Stimulated activated CD4-positive, alpha-beta T cell treated with anti-CD3 and anti-CD28 coated beads, Interleukin-4, amount 100 ng/mL, for 48 hours (primary cell): Measurements from ENCODE around the gene CPNE9.

Source experiments
- DNase-seq, 2 donors: peaks; one replicate each; pipeline ENCODE4 v3.0.0-alpha.2; 2020; ENCODE audit warnings: low read depth in 2 of 2

Gene CPNE9

DNA sequence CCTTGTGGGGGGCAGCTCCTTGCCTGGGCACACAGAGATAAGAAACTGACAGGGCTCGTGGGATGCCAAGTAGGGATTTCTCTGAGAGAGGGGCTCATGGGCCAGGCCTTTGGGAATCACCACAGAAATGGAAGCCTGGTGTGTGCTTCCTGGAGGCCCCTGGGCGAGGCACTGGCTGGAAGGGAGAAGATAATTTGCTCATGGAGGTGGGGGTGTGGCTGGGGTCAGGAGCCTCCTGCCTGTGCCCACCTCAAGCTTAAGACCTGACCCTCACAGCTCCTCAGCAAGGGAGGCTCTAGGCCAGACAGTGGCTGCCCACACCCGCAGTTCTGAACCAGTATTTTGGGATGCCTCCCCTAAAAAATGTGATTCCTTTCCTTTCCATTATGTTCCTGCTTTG lies 16.9 kb upstream of the CPNE9 start:
- DNase-seq: no peak

DNA sequence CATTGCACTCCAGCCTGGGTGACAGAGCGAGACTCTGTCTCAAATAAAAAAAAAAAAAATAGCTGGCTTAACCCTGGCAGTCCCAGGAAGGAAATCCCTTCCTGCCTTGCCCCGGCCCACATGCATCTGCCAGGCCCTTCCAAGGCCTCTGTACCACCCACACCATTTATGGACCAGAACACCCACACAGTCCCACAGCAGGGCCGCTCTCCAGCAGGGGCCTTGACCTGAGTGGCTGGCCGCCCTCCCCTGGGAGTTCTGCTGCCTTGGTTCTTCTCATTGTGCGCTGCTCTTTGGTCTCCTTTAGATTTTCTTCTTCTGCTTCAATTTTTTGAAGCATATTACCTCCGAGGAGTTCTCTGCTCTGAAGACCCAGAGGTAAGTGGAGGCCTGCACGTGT lies 16.1 kb upstream of the CPNE9 start:
- no peak for DNase-seq

DNA sequence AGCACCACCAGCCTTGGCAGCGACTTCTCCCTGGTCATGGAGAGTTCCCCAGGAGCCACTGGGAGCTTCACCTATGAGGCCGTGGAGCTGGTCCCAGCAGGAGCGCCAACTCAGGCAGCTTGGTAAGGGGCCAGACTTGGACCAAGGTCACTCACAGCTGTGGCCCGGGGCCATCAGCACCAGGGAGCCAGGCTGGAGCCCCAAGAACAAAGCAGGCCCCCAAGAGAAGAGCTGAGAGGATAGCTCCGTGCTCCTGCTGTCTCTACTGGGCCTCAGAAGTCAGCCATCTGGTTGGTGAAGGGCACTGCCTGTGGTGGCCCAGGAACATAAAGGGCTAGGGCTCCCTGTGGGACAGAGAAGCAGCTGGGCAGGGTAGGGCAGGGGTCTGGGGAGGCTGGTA lies 14.7 kb upstream of the CPNE9 start:
- DNase-seq: no peak

DNA sequence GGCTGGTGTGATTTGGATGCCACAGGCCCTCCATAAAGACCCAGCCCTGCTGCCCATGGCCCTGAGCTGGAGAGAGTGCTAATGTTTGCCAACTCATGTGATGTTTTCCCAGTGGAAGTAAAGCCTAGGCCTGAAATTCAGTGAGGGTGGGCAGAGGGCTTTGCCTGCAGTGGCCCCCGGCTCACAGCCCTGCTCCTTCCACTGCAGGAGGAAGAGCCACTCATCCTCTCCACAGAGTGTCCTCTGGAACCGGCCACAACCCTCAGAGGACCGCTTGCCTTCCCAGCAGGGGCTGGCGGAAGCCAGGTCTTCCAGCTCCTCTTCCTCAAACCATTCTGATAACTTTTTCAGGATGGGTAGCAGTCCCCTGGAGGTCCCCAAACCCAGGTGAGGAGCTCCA lies 13.9 kb upstream of the CPNE9 start:
- DNase-seq: no peak

DNA sequence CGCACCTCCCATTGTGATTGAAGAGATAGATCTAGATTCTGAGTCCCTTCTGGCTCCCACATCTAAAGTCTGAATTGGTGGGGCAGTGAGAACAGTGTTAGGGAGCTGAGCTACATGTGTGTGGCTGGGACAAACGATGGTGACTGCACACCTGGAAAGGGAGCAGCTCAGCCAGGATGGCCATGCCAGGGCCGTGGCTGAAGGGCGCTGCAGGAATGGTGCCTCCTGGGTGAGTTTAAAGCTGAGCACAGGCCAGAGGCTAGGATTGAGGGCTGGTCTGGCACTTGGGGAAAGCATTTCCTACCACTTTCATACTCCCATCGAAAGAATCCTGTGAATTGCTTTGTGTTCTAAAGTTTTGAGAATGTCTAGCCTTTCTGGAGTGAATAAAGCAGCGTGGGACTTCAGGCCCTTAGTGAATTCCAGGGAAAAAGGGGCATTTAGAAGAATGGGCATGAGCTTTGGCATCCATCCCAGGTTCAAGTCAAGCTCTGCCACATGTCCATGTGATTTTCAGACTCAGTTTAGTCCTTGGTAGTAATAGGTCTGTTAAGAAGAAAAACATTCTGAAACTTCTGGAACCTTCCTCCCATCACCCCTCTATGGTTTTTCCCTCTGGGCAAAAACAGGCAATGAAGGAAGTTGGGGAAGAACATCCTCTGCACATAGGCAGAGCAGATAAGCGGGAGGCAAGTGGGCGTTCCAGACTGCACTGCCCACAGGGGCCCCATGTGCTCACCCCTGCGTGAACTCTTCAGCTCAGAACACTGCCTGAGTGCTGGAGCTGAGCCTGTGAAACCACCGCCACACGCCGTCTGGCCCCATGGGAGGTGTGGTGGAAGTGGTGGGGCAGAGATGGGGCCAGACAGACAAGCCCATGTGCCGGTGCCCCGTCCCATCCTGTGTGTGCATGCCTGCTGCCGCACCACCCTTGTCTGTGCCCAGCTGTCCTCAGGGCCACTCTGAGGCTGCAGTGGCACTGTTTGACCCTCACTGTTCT lies 12.9 kb upstream of the CPNE9 start:
- no peak for DNase-seq

DNA sequence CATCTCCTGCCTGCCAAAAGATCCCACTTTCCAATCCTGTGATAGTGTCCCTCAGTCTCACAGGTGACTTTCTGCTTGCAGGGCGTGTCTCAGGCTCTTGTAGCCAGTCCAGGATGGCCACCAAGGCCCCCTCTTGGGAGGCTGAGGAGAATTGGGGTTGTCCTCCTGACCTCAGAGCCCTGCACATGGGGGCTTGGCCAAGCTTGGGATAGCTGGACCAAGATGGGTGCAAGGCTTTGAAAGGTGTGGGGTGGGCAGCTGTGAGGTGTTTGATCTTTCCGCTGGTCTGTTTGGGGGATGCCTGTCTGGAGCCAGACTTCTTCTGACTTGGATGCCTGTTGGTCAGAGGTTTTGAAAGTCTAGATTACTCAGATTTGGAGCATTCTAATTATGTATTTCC lies 12.0 kb upstream of the CPNE9 start:
- DNase-seq: no peak

DNA sequence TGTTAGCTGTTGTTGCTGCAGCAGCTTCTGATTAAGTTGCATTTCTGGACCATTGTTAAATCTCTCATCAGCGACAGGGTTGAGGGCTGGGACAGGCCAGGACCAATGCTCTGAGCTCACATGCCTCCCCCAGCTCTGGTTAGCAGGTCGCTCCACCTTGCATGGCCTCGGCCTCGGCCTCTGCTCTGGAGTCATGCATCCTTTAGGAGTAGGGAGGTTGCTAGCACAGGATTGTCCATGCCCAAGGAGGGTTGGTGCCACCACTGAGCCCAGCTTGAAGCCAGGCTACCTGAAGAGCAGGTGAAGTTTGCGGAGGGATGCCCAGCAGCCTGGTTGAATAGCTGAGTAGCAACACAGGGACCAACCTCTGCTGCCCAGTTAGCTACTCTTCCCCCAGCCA lies 11.2 kb upstream of the CPNE9 start:
- no peak for DNase-seq

DNA sequence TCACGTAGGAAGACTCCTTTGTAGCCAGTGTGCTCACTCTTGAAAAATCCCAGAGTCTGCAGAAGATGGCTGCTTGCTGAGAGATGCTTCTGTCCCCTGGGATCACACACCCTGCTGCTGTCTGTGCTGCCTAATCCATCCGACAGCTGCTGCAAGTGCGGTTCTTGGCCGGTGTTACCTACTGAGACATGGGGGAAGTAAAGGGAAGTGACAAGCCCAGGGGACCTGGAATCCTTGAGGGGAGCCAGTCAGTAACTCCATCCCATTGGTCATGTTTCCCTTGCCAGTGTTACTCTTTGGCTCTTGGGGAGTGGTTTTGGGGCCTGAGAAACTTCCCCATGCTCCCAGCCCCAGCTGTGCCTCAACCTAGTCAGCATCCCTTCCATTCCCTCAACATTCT lies 8.3 kb upstream of the CPNE9 start:
- DNase-seq: no peak

DNA sequence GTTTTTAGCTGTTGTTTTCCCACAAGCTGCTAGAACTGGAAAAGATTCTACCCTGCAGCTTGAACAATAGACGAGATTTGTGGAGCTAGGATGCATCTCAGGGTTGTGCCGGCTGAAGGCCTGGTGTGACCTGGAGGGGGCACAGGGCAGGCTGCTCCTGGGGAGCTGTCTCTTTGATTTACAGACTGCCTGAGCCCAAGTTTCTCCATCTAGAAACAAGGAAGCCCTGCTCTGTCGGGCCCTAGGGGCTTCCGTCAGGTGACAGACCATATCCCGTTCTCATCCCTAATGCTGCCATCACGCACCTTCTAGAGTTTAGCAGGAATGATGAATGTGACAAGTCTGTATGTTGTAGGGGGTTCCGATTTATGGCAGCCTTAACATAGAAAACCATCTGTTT lies 7.9 kb upstream of the CPNE9 start:
- no peak for DNase-seq

DNA sequence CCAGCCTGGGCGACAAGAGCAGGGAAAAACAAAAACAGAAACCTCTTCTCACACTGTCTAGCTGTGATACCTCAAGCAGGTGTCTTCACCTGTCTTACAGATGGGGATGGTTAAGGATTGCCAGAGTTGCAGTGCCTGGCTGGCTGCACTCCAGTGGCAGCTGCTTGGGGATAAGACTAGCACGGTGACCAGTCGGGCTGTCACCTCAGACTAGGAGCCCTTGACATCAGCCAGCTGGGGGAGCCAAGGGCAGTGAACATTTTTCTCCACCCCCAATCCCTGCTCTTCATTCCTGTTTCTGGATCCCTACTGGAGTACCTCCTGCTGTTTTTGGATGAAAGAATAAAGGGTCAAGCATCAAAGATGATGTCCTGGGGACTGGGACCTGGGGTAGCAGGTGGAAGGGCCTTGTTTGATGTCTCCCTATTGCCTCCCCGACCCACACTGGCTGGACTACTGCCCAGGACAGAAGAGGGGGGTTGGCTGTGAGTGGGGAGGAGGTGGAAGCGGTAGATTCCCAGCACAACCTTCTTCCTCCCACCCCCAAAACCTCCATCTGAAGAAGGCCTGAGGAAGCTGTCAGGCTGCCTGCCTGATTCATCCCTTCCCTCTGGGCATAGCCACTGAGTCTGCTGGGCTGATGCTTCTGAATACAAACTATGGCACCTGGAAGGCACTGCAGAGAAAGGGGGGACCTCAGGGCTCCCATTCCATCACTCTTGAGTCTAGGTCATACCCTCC lies 7.0 kb upstream of the CPNE9 start:
- DNase-seq: no peak

DNA sequence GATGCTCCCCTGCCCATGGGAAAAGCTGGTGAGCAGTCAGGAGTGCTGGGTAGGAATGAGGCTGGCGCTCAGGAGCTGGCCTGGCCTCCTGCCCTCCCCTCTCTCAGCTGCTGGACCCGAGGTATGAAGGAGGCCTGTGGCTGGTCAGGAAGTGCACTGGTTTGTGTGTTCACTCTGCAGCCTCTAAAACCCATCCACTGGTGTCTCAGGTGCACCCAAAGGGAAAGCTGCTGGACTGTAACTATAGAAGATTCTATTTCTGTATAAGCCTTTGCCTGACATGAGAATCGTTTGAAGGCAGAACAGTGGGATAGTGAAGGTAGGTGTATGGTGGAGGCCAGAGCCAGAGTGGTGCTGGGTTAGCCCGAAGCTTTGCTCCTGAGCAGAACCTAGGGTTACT lies 5.7 kb upstream of the CPNE9 start:
- no peak for DNase-seq

DNA sequence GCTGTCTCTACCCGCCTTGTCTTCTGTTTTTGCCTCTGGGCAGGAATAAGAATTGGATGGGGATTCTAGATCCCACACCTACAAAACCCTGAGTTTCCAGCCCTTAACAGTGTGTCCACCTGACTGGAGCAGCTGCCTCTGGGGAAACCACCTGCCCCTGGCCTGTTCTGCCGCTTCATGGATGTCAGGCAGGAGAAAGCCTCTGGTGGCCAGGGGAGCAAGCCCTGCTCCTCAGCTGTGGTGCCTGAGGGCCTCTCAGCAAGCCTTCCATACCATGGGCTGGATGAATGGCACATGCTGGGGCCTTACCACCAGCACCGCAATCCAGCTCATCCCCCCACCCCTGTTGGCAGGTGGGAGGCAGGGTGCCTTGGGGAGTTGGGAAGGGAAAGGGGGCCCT lies 5.3 kb upstream of the CPNE9 start:
- no peak for DNase-seq

DNA sequence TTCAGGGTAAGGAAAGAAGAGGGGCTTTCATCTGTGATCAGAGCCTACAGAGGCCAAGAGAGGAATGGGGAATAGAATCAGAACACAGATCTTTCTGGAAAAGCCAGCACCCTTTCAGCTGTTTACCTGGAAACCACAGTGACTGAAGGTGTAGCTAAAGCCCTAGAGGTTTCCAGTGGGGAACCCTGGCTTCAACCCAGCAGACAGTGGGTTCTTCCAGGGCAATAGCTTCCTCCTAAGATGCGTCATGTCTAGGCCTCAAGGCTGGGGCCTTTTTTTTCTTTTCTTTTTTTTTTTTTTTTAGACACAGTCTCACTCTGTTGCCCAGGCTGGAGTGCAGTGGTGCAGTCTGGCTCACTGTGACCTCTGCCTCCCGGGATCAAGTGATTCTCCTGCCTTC lies 3.1 kb upstream of the CPNE9 start:
- DNase-seq: no peak

DNA sequence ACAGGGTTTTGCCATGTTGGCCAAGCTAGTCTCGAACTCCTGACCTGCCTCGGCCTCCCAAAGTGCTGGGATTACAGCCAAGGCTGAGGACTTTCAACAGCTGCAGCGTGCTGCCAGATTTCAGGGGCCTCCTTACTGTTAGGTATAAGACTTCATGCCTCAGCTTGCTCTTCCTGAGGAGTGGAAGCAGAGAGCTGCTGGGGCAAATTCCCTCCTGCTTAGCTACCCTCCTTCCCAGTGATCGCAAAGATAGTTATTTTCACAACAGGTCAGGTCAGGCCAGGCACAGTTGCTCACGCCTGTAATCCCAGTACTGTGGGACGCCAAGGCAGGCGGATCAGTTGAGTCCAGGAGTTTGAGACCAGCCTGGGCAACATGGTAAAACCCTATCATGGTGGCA lies 2.6 kb upstream of the CPNE9 start:
- no peak for DNase-seq

DNA sequence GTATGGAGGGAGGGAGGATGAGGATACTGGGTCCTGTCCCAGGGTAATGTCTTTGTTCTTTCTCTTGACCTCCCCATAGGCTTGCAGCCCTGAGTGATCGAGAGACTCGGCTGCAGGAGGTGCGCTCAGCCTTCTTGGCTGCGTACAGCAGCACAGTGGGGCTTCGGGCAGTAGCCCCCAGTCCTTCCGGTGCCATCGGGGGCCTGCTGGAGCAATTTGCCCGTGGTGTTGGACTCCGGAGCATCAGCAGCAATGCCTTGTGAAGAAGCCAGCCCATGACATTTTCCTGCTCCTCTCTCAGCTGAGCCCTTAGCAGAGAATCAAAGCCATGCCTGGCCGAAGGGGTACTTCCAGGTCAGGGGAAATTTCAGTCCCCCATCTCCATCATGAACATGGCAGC lies 1.9 kb upstream of the CPNE9 start:
- no peak for DNase-seq

DNA sequence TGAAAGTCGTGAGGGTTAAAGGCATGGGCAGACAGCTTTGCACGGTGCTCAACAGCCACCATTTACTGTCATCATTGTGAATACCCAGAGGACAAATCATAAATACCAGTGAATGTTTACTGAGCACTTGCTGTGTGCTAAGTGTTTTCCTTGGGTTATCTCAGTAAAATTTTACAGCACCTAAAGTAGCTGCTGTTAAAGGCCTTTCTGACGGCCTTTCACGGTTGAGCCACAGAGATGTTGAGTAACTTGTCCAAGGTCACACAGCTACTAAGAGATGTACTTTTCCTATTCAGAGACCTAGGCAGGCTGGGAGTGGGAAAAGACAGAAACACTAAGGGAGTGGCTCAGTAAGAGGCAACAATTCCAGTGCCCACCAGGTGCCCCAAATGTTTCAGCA lies 393 bp upstream of the CPNE9 start:
- DNase-seq: no peak

DNA sequence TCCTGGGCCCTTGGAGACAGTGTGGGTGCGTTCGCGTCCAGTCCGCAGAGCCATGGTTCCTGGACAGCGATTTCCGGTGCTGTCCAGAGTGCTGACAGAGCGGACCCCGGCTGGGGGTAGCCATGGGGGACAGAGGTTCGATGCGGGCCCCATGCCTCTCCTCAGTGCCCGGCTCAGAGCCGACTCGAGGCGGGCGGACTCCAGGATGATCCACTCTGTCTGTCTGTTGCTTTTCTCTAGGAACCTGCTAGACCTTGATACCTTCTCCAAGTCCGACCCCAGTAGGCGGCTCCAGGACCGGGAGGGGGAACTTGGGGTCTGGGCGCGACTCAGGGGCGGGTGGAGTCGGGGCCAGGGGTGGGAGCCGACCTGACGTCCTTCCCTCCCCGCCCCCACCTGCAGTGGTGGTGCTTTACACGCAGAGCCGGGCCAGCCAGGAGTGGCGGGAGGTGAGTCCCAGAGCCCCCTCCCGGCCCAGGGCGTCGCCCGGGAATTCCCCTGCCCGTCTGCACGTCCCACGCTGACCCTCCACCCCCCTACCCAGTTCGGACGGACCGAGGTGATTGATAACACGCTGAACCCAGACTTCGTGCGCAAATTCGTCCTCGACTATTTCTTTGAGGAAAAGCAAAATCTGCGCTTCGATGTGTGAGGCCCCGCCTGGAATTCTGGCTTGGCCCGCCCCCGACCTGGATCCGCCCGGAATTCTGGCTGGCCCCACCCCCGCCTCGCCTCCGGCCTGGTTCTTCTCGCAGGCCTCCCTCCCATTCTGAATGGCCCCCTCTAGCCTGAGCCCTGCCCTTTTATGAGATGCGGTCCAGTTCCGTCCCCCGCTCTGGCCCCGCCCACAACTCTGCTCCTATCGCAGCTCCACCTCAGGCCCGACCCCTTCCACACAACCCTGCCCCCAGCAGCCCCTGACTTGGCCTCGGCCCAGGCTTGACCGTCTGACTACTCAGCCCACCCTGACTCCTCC lies 1.0 kb downstream of the CPNE9 start:
- peak in 1 of 2 donors; percentile 18 for DNase-seq

DNA sequence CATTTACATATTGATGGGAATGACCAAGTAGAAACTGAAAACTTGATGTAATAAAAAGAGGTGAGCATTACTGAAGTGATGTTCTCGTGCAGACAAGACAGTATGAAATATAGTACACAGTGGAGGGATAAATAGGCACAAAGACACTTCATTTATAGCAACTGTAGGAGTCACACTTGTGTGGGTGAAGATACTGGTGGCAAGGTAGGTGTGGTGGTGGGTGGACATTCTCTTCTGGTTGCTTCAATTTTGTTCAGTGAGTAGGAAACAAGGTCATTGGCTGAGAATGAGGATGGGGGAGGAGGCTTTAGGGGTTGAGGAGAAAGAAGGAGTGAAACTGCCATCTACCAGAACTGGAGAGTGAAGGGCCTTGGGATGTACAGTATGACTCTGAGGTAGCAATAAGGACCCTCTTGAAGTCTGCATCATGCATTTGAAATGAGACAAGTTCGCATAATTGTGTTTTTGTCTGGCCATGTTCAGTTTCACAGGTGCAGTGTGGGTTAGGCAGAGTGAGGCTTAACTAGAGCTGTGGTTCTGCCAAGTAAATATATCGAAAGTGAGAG lies 6.6 kb downstream of the CPNE9 start:
- no peak for DNase-seq

DNA sequence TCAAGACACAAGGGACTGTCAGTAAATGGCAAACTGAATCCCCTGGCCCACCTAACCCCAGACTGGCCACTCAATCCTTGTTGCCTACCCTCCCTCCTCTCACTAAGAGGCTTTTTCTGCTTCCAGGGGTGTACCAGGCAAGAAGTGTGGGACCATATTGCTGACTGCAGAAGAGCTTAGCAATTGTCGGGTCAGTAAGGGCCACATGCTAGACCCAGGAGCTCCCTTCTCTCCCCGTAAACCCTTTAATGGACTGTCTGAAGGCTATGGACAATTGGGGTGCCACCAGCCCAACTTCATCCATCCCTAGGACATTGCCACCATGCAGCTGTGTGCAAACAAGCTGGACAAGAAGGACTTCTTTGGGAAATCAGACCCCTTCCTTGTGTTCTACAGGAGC lies 8.8 kb downstream of the CPNE9 start:
- no peak for DNase-seq

DNA sequence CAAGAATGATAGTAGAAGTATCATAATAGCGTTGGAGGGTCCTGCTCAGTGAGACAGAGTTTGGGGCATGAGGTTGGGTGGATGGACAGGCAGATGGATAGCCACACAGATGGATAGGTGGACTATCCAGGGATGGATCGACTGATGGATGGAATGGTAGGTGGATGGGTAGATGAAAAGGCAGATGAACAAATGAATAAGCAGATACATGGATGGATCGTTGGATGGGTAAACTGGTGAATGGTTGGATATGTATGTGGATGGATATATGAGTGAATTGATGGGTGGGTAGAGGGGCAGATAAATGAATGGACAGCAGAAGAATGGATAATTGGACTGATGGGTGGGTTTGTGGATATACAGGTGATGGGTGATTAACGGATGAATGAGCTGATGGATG lies 9.5 kb downstream of the CPNE9 start:
- DNase-seq: no peak

DNA sequence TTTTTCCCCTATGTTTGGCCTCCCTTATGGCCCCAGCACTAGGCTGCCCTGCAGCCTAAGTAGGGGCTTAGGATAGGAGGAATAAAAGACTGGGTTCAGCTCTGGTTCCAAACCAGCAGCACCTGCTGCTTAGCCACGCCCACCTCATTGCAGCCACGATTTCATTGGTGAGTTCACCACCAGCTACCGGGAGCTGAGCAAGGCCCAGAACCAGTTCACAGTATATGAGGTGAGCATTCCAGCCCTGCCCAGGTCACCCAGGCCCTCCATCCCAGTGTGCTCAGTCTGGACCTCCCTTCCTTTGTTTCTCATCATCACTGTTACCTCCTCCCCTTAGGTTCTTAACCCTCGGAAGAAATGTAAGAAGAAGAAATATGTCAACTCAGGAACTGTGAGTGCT lies 11.5 kb downstream of the CPNE9 start:
- DNase-seq: no peak
